ENCODE measurements around the gene HNRNPUL2.
"Not testable (repeated sequence)": the region's sequence is repeated elsewhere in the genome, so short reads cannot be mapped to it uniquely, and the experiment has no call there.

The HNRNPUL2 gene

GRCh38 chr11:62727165-62727871 is at the start of gene HNRNPUL2:
Gene HNRNPUL2, minus strand, starts transcription at chr11:62727457. Its CDS starts 301 bp downstream, at chr11:62727156.
- DNase-seq (ENCODE audit: low read depth) = peak; percentile 97

DNA sequence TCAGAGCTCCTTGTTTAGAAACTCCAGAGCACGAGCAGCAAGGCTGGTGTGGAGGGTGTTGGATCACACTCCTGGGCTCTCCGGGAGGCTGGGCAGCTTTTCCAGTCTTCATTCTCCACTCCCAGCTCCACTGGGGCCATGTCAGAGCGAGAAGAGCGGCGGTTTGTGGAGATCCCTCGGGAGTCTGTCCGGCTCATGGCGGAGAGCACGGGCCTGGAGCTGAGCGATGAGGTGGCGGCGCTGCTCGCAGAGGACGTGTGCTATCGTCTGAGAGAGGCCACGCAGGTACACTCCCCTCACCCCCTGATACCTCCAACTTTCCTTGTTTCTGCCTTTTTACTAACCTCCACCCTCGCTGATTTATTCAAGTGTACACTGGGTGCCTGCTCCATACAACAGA is 48.4 kb upstream of the HNRNPUL2 start:
- no peak for DNase-seq (ENCODE audit: low read depth)

DNA sequence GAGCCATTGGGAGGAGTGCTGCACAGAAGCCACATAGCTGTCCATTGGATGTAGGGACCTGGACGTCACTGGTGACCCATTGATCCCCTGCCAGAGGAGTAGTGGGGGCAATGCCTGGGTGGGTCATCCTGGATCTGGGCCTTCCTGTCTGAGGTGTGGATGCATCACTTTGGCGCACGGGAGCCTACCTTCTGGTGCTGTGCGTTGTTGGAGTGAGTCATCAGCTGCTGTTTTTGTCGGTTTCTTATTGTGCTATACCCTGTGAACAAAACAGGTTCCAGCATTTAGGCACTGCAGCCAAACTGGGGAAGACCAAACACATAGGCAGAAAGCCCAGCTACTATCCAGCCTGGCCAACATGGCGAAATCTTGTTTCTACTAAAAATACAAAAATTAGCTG is 47.1 kb upstream of the HNRNPUL2 start:
- DNase-seq (ENCODE audit: low read depth) = no peak

DNA sequence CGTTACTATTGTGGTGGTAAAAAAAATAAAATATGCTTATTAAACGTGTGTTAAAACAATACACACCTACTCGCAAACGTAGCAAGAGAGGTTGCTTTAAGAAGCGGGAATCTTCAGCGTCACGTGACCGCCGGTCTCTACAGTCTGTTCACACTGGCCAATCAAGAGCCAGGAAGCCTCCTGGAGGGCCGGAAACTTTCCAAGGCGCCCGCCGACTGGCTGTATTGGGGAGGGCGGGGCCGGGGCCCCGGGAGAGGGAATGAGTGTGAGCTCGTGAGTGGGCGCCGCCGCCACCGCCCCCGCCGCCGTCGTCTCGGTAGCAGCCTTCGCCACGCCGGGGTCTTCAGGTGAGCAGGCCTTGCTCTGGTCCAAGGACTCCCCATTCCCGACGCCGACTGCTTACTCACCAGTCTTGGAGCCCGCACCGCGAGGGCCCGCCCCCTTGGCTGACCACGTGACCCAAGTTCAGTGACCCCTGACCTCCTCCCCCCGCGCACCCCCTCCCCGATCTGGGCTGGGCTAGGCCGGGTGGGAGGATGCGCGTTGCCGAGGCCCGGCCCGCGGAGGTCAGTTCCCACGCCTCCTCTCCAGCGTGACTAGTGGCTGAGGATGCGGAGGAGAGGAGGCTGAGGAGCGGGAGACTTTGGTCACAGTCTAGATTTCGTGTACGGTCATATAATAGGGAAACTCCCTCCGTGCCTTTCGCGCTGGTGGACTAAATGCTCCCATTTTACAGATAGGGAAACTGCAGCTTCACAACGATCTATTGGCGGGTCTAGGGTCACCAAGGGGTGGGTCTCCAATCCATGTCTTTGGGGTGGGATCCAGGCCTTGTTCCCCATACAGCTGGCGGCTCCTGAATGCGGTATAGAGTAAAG is 44.1 kb upstream of the HNRNPUL2 start, which contains the start of gene TAF6L:
TSS of gene TAF6L (plus strand) at position 253 of the 878 bp plus-strand sequence. CDS start 4,388 bp downstream, outside the sequence.
- peak; percentile 79 for DNase-seq (ENCODE audit: low read depth)

DNA sequence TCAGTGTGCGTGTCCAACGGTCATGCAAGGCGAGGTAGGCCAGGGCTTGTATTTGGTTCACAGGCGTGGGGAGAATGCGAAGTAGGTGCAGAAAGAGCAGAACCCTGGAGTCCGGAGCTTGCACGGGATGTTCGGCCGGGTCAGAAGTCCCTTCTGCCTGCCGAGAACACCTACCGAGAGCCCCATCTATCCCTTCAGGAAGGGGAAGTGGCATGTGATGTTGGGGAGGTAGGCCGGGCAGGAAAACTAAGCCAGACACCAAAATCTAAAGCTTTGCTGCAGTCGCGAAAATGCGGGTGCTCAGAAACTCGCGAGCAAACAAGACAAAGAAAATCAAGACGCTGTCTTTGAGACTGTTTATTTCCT is 43.5 kb upstream of the HNRNPUL2 start:
- DNase-seq (ENCODE audit: low read depth) = no peak

- not testable (repeated sequence) for DNase-seq (ENCODE audit: low read depth)
Measured at GRCh38 chr11:62760867-62761227, 33.6 kb upstream of the HNRNPUL2 start.

DNA sequence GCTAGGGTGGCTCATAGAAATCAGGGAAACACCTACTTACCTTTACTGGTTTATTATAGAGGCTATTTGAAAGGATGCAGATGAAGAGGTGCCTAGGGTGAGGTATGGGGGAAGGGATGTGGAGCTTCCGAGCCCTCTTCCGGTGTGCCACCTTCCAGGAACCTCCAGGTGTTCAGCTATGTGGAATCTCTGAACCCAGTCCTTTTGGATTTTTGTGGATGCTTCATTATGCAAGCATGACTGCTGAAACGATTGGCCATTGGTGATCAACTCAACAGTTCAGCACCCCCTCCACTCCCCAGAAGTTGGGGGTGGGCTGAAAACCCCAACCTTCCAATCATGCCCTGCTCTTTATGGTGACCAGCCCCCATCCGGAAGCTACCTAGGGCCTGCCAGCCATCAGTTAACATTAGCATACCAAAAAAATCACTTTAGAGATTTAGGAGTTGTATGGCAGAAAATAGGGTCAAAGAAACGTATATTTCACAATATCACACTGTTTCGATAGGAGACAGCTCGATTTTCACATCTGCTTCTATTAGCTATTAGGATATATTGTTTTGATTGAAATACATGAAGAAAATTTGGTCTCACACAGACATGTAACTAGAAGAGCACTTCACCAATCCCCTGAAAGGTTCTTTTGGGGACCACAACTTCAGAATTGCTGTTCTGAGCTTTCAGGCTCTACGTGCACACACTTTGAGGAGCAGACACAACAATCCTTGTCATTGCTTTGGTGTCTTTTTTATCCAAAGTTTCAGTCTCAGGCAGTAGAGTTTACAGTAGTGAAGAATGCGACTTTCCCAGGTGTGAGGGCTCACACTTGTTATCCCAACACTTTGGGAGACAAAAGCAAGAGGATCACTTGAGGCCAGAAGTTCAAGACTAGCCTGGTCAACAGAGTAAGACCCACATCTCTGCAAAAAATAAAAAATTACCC is 30.9 kb upstream of the HNRNPUL2 start:
- DNase-seq (ENCODE audit: low read depth) = no peak

DNA sequence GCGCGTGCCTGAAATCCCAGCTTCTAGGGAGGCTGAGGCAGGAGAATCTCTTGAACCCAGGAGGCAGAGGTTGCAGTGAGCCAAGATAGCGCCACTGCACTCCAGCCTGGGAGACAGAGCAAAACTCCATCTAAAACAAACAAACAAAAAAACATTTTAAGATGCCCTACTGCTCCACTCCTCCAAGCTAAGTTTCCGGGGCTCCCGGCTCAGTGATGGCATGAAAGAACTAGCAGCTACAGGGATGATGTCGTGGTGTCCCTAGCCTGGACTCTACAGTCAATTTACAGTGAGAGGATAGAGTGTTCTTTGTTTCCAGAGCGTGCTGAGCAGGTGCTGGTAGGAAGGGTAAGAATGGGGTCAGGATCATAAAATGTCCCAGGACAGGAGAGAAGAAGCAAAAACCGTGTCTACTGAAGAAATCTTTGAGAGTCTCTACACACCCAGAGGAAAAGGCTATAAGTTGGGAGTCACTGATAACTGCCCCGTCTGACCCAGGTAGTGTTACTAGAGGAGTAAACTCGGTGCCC is 27.9 kb upstream of the HNRNPUL2 start:
- DNase-seq (ENCODE audit: low read depth) = no peak

DNA sequence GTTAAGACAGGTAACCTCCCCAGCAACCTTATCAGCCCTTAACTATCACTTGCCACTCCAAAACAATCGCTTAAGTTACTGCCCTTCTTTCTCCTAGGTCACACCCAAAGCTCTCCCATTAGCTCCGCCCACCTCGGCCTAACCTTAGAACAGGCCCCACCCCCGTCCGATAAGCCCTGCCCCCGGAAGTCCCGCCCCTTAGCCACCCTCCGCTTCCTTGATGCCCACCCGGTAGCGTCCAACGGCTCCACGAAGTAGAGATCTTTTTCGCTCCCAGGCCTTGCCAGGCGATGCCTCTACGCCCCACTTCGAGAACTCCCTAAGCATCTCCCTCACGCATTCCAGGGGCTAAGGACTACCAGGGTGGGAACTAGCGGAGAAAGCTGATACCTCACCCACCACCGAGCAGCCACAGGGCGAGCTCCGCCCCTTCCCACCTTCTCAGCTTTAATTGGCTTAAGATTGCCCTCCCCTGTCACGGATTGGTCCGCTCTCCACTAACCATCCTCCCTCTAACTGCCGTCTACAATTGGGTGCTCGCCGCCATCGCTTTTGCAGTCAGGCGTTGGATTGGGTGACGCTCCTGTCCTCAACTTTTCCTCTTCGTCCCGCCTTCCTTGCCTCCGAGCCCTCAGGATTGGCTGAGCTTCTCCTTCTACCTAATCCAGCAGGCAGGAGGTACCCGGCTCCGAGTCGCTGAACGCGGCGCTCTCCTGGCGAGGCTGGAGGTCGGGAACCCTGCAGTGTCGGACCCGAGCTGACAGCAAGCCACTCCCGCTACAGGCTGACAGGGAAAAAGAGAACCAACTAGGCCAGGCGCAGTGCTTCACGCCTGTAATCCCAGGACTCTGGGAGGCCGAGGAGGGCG is 26.7 kb upstream of the HNRNPUL2 start, which contains the start of gene ZBTB3:
TSS of gene ZBTB3 (minus strand) at position 425 of the 868 bp plus-strand sequence. CDS start 496 bp downstream, outside the sequence.
- peak; percentile 93 for DNase-seq (ENCODE audit: low read depth)

DNA sequence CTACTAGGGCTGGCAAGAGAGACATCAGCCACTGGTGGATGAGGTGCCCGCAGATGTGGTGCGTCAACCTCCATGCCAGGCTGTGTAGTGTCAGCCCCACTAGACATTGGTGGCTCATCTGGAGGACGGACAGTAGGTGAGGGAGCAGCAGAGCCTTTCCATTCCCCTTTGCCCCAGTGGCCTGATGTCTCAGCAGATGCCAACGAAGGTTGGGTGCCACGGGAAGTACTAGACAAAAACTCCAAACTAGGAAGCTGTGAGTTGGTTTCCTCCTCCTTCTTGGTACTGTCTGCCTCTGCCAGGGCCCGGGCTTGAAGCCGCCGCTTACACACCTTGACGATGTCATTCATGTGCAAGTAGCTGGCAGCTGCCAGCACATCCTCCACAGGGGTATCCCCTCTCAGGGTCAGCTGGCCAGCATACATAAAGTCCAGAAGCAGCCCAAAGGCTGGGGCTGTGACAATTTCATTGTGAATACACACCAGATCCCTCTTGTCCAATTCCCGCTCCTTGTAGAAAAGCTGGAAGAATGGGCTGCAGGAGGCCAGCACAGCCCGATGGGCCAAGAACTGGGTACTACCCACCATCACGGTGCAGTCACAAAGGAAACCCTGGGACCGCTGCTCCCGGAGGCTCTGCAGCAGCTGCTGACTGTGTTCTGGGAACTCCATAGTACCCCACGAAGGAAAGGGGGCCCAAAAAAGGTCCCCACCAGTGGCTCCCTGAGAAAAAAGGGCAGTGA is 25.9 kb upstream of the HNRNPUL2 start:
- DNase-seq (ENCODE audit: low read depth) = no peak

DNA sequence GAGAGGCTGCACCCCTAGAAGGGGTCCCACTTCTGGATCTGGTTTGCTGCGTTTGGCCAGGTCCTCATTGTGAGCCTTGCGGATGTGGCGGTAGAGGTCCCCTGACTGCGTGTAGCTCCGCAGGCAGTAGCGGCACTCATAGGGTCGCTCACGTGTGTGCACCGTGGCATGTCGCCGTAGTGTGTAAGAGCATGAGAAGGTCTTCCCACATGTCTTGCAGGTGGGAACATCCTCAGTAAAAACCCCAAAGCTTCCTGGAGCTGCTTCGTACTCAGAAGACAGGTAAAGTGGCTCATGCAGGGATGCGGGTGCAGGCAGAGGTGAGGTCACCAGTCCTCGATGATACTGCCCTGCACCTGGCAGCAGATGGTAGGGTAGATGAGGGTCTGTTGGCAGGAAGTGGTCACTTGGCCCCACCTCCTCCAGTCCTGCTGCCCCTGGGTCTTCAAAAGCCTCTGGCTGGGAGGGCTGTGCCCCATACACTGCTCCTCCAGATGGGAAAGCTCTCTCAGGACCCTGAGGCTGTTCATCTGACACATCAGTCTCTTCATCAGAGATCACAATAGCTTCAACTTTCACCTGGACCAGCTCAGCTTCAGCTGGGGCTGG is 25.0 kb upstream of the HNRNPUL2 start:
- DNase-seq (ENCODE audit: low read depth) = no peak

- not testable (repeated sequence) for DNase-seq (ENCODE audit: low read depth)
Measured at GRCh38 chr11:62749931-62750330, 22.7 kb upstream of the HNRNPUL2 start.

- no peak for DNase-seq (ENCODE audit: low read depth)
Measured at GRCh38 chr11:62747475-62748160, 20.4 kb upstream of the HNRNPUL2 start.

DNA sequence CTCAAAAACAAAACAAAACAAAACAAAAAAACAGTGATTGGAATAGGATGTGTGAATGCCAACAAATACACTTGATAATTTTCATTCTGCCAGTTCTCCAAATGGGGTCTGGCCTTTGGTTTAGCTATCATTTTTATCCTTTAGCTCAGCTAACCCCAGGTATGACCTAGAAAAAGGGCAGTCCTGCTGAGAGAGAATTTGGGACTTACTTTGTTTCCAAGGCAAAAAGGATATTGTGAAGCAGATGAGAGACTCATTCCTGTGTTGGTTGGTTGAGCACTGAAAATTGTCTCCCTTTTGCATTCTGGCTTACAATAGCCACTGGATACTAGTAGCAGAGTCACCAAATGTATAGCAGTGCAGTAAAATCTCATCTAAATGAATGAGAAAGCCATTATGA is 9.9 kb upstream of the HNRNPUL2 start:
- no peak for DNase-seq (ENCODE audit: low read depth)

GRCh38 chr11:62732830-62733229 is 5.6 kb upstream of the HNRNPUL2 start:
- no peak for DNase-seq (ENCODE audit: low read depth)

GRCh38 chr11:62730076-62730475 is 2.8 kb upstream of the HNRNPUL2 start:
- not testable (repeated sequence) for DNase-seq (ENCODE audit: low read depth)

GRCh38 chr11:62728171-62728988 is 1.1 kb upstream of the HNRNPUL2 start, which contains the start of gene TTC9C:
Gene TTC9C, plus strand, starts transcription at chr11:62728486. Its CDS starts 363 bp downstream, at chr11:62728849.
- DNase-seq (ENCODE audit: low read depth) = peak; percentile 75

GRCh38 chr11:62727872-62728170 is 564 bp upstream of the HNRNPUL2 start:
- peak; percentile 68 for DNase-seq (ENCODE audit: low read depth)

All from stimulated activated CD8-positive, alpha-beta memory T cell treated with anti-CD3 and anti-CD28 coated beads, Interleukin-12 subunit alpha, Interleukin-12 subunit beta, amount 100 ng/mL, for 1 hour (primary cell).